Measurements from ENCODE around the gene TTC33. TPM values are rescaled to one million over a fixed set of nuclear protein-coding genes. Genes with fewer than 3 reads are reported as not detected.

Gene TTC33
- polyA plus RNA-seq, 1 of the 3 experiments (the other 2 are of a cell fraction): 2.2 TPM

DNA sequence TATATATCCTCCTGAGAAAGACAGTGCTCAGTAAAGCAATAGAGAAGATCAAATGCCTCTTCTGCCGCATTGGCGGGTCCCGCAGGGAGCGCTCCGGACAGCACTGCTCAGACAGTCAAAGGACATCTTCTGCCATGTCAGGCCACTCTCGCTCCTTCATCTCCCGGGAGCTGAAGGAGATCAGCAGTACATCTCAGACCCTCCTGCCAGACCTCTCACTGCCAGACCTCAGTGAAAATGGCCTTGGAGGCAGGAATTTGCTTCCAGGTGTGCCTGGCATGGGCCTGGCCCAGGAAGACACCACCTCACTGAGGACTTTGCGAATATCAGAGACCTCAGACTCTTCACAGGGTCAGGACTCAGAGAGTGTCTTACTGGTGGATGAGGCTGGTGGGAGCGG lies 63.9 kb downstream of the TTC33 start:
- Histone ChIP-seq H3K9ac (no peak overlapping the region), H3K27me3 (ENCODE audit: insufficient read depth) (no peaks in the 10 kb centered on the region; the same call in 1 of the 2 replicates), H3K4me2 (no peak overlapping the region), H3K4me3 (ENCODE audit: low read depth in 2 of 2, low read length in 1 of 2) (no peak overlapping the region), H3K79me2 (ENCODE audit: insufficient read depth) (no peaks in the 10 kb centered on the region), H3K9me3 (no peaks in the 10 kb centered on the region), H3K9me2 (no peaks in the 10 kb centered on the region), H3F3A (replicated peaks; ENCODE audit: insufficient read depth) (peaks cover 14% of the 10 kb centered on the region), H3K4me1 (ENCODE audit: control insufficient read depth in 1 of 2, insufficient read depth in 2 of 2, low read depth in 1 of 2, low read length in 1 of 2) (no peaks in the 10 kb centered on the region; a peak in 1 of 4 replicates), H3K27ac (ENCODE audit: low read depth in 2 of 2, low read length in 1 of 2) (no peak overlapping the region), H3K36me3 (replicated peaks in 1 of 2; ENCODE audit: control insufficient read depth in 1 of 2, insufficient read depth in 2 of 2, low read length in 1 of 2) (no peaks in the 10 kb centered on the region), H2AFZ (ENCODE audit: low read depth) (no peak overlapping the region), H4K20me1 (ENCODE audit: insufficient read depth) (no peaks in the 10 kb centered on the region)
- ChIA-PET CTCF (interaction anchor here (3.8 kb wide), 1 partner anchor 743 kb away, joined by 22 read pairs; no protein-coding TSS in a partner anchor), POLR2A (no interaction called here)
- TF ChIP-seq ELF1 (IDR thresholded peaks at IDR 0.05) (no peak), FOXJ3 (CRISPR knock-in tag; IDR thresholded peaks at IDR 0.05) (no peak), POLR2AphosphoS5 (IDR thresholded peaks at IDR 0.05; ENCODE audit: low read depth, low read length) (no peak)
- TF ChIP-seq, protein P1, sequence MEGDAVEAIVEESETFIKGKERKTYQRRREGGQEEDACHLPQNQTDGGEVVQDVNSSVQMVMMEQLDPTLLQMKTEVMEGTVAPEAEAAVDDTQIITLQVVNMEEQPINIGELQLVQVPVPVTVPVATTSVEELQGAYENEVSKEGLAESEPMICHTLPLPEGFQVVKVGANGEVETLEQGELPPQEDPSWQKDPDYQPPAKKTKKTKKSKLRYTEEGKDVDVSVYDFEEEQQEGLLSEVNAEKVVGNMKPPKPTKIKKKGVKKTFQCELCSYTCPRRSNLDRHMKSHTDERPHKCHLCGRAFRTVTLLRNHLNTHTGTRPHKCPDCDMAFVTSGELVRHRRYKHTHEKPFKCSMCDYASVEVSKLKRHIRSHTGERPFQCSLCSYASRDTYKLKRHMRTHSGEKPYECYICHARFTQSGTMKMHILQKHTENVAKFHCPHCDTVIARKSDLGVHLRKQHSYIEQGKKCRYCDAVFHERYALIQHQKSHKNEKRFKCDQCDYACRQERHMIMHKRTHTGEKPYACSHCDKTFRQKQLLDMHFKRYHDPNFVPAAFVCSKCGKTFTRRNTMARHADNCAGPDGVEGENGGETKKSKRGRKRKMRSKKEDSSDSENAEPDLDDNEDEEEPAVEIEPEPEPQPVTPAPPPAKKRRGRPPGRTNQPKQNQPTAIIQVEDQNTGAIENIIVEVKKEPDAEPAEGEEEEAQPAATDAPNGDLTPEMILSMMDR (IDR thresholded peaks at IDR 0.05): no peak
- DNase-seq: no peak
- 89% methylated on average over 9 of the region's 9 CpGs for WGBS (ENCODE audit: low lambda C conversion rate)

DNA sequence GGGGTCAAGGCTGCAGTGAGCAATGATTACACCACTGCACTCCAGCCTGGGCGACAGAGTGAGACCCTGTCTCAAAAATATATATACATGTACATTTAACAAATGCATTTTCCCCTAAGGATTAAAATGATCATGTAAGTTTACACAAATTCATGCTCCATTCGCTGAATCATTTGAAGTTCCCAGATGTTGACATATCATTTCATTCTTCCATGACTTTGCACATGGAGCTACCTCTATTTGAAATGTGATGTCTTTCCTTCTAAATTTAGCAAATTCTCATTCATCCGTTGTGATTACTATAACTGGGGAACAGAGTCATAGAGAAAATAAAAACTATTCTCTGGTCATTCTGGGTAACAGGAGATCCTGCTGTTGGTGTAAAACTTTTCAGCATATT lies 65.5 kb downstream of the TTC33 start:
- Histone ChIP-seq H3K79me2 (ENCODE audit: insufficient read depth) (no peaks in the 10 kb centered on the region), H3K36me3 (replicated peaks in 1 of 2; ENCODE audit: control insufficient read depth in 1 of 2, insufficient read depth in 2 of 2, low read length in 1 of 2) (no peaks in the 10 kb centered on the region), H3K27ac (ENCODE audit: low read depth in 2 of 2, low read length in 1 of 2) (no peak overlapping the region), H4K20me1 (ENCODE audit: insufficient read depth) (no peaks in the 10 kb centered on the region), H3F3A (replicated peaks; ENCODE audit: insufficient read depth) (peaks cover 14% of the 10 kb centered on the region), H3K27me3 (ENCODE audit: insufficient read depth) (no peaks in the 10 kb centered on the region; the same call in 1 of the 2 replicates), H3K4me3 (ENCODE audit: low read depth in 2 of 2, low read length in 1 of 2) (no peak overlapping the region), H2AFZ (ENCODE audit: low read depth) (no peak overlapping the region), H3K9me2 (no peaks in the 10 kb centered on the region), H3K9me3 (no peaks in the 10 kb centered on the region), H3K4me1 (ENCODE audit: control insufficient read depth in 1 of 2, insufficient read depth in 2 of 2, low read depth in 1 of 2, low read length in 1 of 2) (no peaks in the 10 kb centered on the region; a peak in 1 of 4 replicates), H3K9ac (no peak overlapping the region), H3K4me2 (no peak overlapping the region)
- DNase-seq: no peak
- 56% methylated on average over 3 of the region's 3 CpGs for WGBS (ENCODE audit: low lambda C conversion rate)
- CTCF ChIA-PET: interaction anchor here (0.6 to 3.8 kb wide), 3 partner anchors 10 to 976 kb away, joined by 3 to 22 read pairs (median 3); partner anchors contain the start of gene PTGER4
- POLR2A ChIA-PET: no interaction called here
- TF ChIP-seq, protein P2, sequence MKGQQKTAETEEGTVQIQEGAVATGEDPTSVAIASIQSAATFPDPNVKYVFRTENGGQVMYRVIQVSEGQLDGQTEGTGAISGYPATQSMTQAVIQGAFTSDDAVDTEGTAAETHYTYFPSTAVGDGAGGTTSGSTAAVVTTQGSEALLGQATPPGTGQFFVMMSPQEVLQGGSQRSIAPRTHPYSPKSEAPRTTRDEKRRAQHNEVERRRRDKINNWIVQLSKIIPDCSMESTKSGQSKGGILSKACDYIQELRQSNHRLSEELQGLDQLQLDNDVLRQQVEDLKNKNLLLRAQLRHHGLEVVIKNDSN (IDR thresholded peaks at IDR 0.05; ENCODE audit: borderline replicate concordance, low read depth): no peak
- TF ChIP-seq FOXJ3 (CRISPR knock-in tag; IDR thresholded peaks at IDR 0.05) (no peak), MEF2A (IDR thresholded peaks at IDR 0.05; ENCODE audit: borderline replicate concordance, low read depth) (no peak), GATA2 (CRISPR knock-in tag; IDR thresholded peaks at IDR 0.05) (no peak), TEAD4 (IDR thresholded peaks at IDR 0.05; ENCODE audit: borderline replicate concordance, insufficient read depth) (no peak), YY1 (IDR thresholded peaks at IDR 0.05; ENCODE audit: low read depth) (no peak), FOSL2 (IDR thresholded peaks at IDR 0.05; ENCODE audit: borderline replicate concordance, low read depth) (no peak)
- TF ChIP-seq, protein P3, sequence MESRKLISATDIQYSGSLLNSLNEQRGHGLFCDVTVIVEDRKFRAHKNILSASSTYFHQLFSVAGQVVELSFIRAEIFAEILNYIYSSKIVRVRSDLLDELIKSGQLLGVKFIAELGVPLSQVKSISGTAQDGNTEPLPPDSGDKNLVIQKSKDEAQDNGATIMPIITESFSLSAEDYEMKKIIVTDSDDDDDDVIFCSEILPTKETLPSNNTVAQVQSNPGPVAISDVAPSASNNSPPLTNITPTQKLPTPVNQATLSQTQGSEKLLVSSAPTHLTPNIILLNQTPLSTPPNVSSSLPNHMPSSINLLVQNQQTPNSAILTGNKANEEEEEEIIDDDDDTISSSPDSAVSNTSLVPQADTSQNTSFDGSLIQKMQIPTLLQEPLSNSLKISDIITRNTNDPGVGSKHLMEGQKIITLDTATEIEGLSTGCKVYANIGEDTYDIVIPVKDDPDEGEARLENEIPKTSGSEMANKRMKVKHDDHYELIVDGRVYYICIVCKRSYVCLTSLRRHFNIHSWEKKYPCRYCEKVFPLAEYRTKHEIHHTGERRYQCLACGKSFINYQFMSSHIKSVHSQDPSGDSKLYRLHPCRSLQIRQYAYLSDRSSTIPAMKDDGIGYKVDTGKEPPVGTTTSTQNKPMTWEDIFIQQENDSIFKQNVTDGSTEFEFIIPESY (IDR thresholded peaks at IDR 0.05; ENCODE audit: borderline replicate concordance, low read depth): no peak
- TF ChIP-seq, protein P1 (IDR thresholded peaks at IDR 0.05): no peak
- TF ChIP-seq, protein P4, sequence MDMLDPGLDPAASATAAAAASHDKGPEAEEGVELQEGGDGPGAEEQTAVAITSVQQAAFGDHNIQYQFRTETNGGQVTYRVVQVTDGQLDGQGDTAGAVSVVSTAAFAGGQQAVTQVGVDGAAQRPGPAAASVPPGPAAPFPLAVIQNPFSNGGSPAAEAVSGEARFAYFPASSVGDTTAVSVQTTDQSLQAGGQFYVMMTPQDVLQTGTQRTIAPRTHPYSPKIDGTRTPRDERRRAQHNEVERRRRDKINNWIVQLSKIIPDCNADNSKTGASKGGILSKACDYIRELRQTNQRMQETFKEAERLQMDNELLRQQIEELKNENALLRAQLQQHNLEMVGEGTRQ (IDR thresholded peaks at IDR 0.05; ENCODE audit: borderline replicate concordance, low read depth, low read length): no peak
- TF ChIP-seq, protein P5, sequence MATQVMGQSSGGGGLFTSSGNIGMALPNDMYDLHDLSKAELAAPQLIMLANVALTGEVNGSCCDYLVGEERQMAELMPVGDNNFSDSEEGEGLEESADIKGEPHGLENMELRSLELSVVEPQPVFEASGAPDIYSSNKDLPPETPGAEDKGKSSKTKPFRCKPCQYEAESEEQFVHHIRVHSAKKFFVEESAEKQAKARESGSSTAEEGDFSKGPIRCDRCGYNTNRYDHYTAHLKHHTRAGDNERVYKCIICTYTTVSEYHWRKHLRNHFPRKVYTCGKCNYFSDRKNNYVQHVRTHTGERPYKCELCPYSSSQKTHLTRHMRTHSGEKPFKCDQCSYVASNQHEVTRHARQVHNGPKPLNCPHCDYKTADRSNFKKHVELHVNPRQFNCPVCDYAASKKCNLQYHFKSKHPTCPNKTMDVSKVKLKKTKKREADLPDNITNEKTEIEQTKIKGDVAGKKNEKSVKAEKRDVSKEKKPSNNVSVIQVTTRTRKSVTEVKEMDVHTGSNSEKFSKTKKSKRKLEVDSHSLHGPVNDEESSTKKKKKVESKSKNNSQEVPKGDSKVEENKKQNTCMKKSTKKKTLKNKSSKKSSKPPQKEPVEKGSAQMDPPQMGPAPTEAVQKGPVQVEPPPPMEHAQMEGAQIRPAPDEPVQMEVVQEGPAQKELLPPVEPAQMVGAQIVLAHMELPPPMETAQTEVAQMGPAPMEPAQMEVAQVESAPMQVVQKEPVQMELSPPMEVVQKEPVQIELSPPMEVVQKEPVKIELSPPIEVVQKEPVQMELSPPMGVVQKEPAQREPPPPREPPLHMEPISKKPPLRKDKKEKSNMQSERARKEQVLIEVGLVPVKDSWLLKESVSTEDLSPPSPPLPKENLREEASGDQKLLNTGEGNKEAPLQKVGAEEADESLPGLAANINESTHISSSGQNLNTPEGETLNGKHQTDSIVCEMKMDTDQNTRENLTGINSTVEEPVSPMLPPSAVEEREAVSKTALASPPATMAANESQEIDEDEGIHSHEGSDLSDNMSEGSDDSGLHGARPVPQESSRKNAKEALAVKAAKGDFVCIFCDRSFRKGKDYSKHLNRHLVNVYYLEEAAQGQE (IDR thresholded peaks at IDR 0.05; ENCODE audit: low read depth, low read length): no peak

Measured in SK-N-SH (cell line).